A673 (cell line): Measurements from ENCODE around the gene INSR. TPM values are rescaled to one million over a fixed set of nuclear protein-coding genes. Genes with fewer than 3 reads are reported as not detected.

Source experiments
- BruUV-seq: library from RNA; stranded (reverse); fragments of 400-500 nt; replicated peaks from 2 replicates; lab custom pipeline; 2021; lab: Mats Ljungman, UMichigan
- CTCF ChIA-PET: fragments of 300-600 bp; sonication (Branson Sonifier 250); formaldehyde crosslinking; loops from one replicate; lab custom pipeline; 2022; ENCODE audit warnings: antibody characterized with exemption; lab: Charles Lee
- POLR2A ChIA-PET: fragments of 300-600 bp; sonication (Branson Sonifier 250); formaldehyde crosslinking; loops from one replicate; lab custom pipeline; 2022; ENCODE audit warnings: antibody characterized with exemption; ENCODE audit not compliant: low non-redundant PET; lab: Charles Lee
- DNase-seq: peaks from one replicate; pipeline ENCODE4 v3.0.0-alpha.2; 2015; ENCODE audit warnings: low spot score
- H3K27ac ChIP-seq: fragments of 200-600 bp; sonication (generic); 2 replicates; pipeline ENCODE4 v1.5.1; 2016; ENCODE audit warnings: mixed run types, low read depth, mild to moderate bottlenecking, mixed read lengths, antibody characterized with exemption, low read length; ENCODE audit not compliant: poor library complexity, severe bottlenecking
- H3K27me3 ChIP-seq: fragments of 200-600 bp; sonication (generic); replicated peaks from 2 replicates; pipeline ENCODE4 v1.6.1; 2017; ENCODE audit warnings: mixed run types, low read depth, mild to moderate bottlenecking, mixed read lengths, antibody characterized with exemption, low read length; ENCODE audit not compliant: insufficient read depth, poor library complexity
- H3K36me3 ChIP-seq: fragments of 200-600 bp; sonication (generic); 2 replicates; pipeline ENCODE4 v1.6.1; 2016; ENCODE audit warnings: mixed run types, mild to moderate bottlenecking, mixed read lengths, antibody characterized with exemption, low read length; ENCODE audit not compliant: insufficient read depth, poor library complexity, severe bottlenecking
- H3K4me1 ChIP-seq: fragments of 200-600 bp; sonication (generic); 2 replicates; pipeline ENCODE4 v1.6.1; 2017; ENCODE audit warnings: mixed run types, mild to moderate bottlenecking, mixed read lengths, antibody characterized with exemption, low read length; ENCODE audit not compliant: insufficient read depth, poor library complexity, severe bottlenecking
- H3K4me3 ChIP-seq: fragments of 200-600 bp; sonication (generic); 2 replicates; pipeline ENCODE4 v1.5.1; 2016; ENCODE audit warnings: low read depth, mixed run types, mild to moderate bottlenecking, mixed read lengths, low read length; ENCODE audit not compliant: poor library complexity, severe bottlenecking
- H3K9me3 ChIP-seq: fragments of 200-600 bp; sonication (generic); 2 replicates; pipeline ENCODE4 v1.6.1; 2016; ENCODE audit warnings: mixed run types, low read depth, mild to moderate bottlenecking, mixed read lengths, antibody characterized with exemption, low read length; ENCODE audit not compliant: poor library complexity, severe bottlenecking
- CTCF ChIP-seq: fragments of 300-800, 200-600 bp; sonication (generic); conservative IDR thresholded peaks from 2 replicates; pipeline ENCODE4 v1.5.1; 2017; ENCODE audit warnings: low read depth, mild to moderate bottlenecking, antibody characterized with exemption, low read length, moderate library complexity, mixed read lengths
- EZH2 ChIP-seq: fragments of 200-600 bp; sonication (generic); IDR thresholded peaks from 2 replicates; pipeline ENCODE4 v1.6.1; 2017; ENCODE audit warnings: borderline replicate concordance, low read depth, mild to moderate bottlenecking, mixed read lengths, antibody characterized with exemption, low read length; ENCODE audit not compliant: poor library complexity, severe bottlenecking
- intact Hi-C: fragments of 100-400 bp; cut with micrococcal nuclease; formaldehyde crosslinking; loops from one replicate; pipeline ENCODE4 v1.10.0; 2022; ENCODE audit not compliant: unreplicated experiment
- total RNA-seq: library from RNA; stranded (reverse); gene quantifications from 2 replicates; pipeline ENCODE4 v1.2.3, GENCODE V29; 2021

Gene INSR
- total RNA-seq, 1 experiment from 2014 or later = 12.9 TPM

DNA sequence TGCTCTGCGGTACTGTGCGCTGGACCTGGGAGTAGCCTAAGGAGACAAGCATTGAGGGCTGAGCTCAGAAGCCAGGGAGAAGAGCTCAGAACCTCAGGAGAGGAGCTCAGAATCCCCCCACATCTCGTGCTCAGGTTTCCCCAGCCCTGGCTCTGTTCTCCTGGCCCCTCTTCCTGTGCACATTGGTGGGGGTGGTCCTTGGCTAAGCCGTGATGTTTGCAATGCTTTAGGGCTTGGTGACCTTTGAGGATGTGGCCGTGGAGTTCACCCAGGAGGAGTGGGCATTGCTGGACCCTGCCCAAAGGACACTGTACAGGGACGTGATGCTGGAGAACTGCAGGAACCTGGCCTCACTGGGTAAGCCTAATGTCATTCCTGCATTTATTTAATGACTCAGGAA is 218.1 kb downstream of the INSR start:
- Histone ChIP-seq H3K4me3 (no peak overlapping the region), H3K27me3 (no peaks in the 10 kb centered on the region), H3K27ac (no peak overlapping the region), H3K9me3 (peaks cover 42% of the 10 kb centered on the region), H3K4me1 (no peaks in the 10 kb centered on the region), H3K36me3 (peaks cover 89% of the 10 kb centered on the region)
- DNase-seq = no peak
- no peak for TF ChIP-seq CTCF
- TF ChIP-seq EZH2 = no peak
- CTCF ChIA-PET = no interaction called here
- BruUV-seq = no TSS peak
- intact Hi-C loops = no loop called here
- POLR2A ChIA-PET = interaction anchor here (0.6 kb wide), 2 partner anchors 11 to 249 kb away, joined by 3 read pairs; no protein-coding TSS in a partner anchor

- H3K9me3 ChIP-seq = peaks cover 29% of the 10 kb centered on the region
- no peaks in the 10 kb centered on the region for H3K4me1 ChIP-seq
- intact Hi-C loops = no loop called here
- no peak for TF ChIP-seq CTCF
- no peak for TF ChIP-seq EZH2
- POLR2A ChIA-PET = no interaction called here
- DNase-seq = no peak
- H3K4me3 ChIP-seq = no peak overlapping the region
- BruUV-seq = no TSS peak
- no peaks in the 10 kb centered on the region for H3K27me3 ChIP-seq
- no peak overlapping the region for H3K27ac ChIP-seq
- H3K36me3 ChIP-seq = peaks cover 80% of the 10 kb centered on the region
- CTCF ChIA-PET = no interaction called here
Measured at GRCh38 chr19:7074705-7075282, 219.4 kb downstream of the INSR start.

GRCh38 chr19:7072541-7072940 is 221.7 kb downstream of the INSR start:
- Histone ChIP-seq H3K27me3 (no peaks in the 10 kb centered on the region), H3K4me3 (no peak overlapping the region), H3K4me1 (no peaks in the 10 kb centered on the region), H3K9me3 (peaks cover 9% of the 10 kb centered on the region), H3K27ac (no peak overlapping the region), H3K36me3 (peaks cover 58% of the 10 kb centered on the region)
- TF ChIP-seq EZH2 = no peak
- TF ChIP-seq CTCF = no peak
- DNase-seq = no peak
- intact Hi-C loops = no loop called here
- POLR2A ChIA-PET = no interaction called here
- CTCF ChIA-PET = no interaction called here
- BruUV-seq = no TSS peak
